RCC 7860 (cell line): ENCODE measurements around the gene LRRC28.
A peak's percentile ranks its signal among the peaks of the same experiment; 100 is the strongest.
"Not testable (repeated sequence)": the region's sequence is repeated elsewhere in the genome, so short reads cannot be mapped to it uniquely, and the experiment has no call there.

Experiments used
- DNase-seq: peaks from one replicate; pipeline ENCODE4 v3.0.0-alpha.2; 2015; ENCODE audit warnings: low spot score
- FAIRE-seq: peaks from 2 replicates; lab custom pipeline; 2012; peaks lifted over from hg19 to GRCh38; lab: Jason Lieb, UNC

Gene LRRC28

DNA sequence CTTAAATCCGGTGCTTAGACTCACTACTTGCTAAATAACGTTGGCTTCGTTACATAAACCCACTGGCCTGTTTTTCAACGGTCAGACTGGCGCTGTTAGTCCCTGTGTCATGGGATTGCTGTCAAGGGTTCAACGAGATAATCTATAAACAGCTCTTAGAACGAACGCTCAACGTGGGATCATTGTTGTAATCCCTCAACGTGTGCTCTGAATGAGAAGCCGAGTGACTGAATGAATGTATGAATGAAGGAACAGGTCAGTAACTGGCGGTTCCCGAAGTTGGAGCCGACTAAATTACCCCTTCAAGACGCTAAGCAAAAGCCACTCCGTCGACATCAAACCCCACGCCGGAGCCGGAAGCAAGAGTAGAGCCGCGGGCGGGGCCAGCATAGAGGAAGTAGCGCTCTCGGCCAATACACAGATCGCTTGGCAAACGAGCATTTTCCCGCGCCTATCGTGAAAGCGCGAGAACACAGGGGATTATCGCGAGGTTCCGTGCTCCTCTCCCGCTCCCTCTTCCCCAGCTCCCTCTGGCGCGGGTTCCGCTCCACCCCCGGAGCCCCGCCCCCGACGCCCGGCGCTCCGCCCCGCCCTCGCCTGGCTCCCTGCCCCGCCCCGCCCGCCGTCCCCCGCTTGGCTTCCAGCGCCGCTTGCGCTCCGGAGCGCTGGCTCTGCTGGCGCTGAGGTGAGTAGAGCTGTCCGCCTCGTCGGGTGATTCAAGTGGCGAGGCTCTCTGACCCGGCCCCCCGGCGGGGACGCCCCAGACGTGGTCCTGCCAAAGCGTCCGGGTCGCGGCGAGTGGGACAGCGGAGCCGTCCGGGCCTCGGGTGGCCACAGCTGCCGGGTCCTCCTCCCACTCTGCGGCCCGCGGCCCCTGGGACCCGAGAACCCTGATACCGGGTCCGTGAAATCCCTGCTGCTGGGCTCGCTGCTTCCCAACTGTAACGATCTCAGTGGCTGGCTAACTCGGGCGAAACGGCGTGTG is at the start of gene LRRC28:
TSS of gene LRRC28 (plus strand) at position 625 of the 985 bp plus-strand sequence. CDS start 4,477 bp downstream, outside the sequence.
- FAIRE-seq = peak; percentile 66

DNA sequence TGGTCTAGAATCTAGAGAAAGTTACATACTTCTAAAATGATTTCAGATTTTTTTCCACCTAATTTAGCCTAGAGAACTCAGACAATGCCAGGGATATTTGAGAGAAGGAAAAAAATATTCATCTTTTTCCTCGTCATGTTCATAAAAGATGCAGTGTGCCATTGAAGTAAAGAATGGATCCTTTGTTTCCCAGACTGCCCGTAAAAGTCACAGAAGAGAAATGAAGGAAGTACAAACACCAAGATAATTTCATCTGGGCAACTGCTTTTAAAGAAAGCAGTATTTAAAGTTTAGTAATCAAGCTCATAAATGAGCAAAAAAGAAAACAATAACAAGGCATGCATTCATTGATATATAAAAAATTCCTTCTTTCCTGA is 49.1 kb upstream of the LRRC28 start:
- no peak for FAIRE-seq

More for the DNA sequence above, at the start of gene LRRC28:
- peak; percentile 93 for DNase-seq

DNA sequence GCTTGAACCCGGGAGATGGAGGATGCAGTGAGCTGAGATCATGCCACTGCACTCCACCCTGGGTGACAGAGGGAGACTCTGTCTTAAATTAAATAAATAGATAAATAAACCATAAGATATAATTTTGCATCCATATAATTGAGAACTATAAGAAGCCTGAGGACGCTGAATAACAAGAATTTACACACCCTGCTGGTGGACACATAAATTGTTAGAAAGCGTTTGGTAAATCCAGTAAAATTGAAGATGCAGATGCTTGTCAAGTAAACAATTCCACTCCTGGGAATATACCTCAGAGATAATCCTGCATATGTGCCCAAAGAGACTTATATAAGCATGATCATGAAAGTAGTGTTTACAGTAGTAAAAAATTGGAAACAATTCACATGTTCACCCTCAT is 43.6 kb upstream of the LRRC28 start:
- DNase-seq (no peak), FAIRE-seq (no peak)

More for the DNA sequence above, 49.1 kb upstream of the LRRC28 start:
- DNase-seq = no peak

DNA sequence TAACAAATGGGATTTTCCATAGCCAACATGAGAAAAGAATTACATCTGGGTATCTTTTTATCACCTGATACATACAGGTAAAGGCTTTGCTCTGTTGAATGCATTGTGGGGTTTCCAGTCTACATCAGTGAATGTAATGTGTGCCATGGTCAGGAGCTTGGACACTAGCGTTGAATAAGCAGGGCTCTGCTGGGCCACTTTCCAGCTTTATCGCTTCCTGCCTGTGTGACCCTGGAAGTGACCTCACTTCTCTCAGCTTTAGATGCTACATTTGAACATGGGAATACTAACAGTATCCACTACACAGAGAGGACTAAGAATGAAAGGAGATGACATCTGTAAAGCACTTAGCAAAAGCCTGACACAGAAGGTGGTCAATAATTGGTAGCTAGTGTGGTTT is 42.0 kb upstream of the LRRC28 start:
- FAIRE-seq (no peak), DNase-seq (no peak)

DNA sequence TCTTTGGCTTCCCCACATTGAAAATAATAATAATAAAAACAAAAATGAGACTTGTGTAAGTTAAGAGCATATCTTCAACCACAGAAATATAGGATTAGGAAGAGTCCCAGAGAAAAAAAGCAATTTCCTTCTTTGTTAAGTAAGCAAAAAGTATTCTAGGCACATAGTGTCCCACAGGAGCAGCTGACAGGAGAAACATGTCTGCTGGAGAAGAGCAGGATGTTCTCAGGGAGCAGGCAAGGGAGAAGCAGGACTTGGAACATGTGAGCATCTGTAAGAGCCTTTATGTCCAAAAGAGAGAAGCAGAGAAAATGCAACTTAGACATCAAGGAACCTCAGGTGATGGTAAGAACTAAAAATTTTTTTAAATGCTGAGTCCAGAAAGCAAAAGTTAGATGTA is 40.9 kb upstream of the LRRC28 start:
- no peak for DNase-seq
- no peak for FAIRE-seq

DNA sequence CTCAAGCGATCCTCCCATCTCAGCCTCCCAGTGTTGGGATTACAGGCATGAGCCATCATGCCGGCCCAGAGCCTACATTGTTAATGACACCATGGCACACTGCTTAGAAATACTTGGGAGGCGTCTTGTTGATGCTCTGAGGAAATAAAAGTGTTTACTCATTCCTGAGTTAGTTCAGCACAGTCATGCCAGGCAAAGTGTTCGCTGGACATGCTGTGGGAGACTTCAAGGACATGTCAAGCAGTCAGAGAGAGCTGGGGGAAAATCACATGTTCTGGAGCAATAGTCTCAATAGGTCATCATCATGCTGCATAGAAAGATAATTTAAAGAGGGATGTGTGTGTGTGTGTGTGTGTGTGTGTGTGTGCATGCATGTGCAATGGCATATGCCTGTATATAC is 39.4 kb upstream of the LRRC28 start:
- FAIRE-seq = no peak

DNA sequence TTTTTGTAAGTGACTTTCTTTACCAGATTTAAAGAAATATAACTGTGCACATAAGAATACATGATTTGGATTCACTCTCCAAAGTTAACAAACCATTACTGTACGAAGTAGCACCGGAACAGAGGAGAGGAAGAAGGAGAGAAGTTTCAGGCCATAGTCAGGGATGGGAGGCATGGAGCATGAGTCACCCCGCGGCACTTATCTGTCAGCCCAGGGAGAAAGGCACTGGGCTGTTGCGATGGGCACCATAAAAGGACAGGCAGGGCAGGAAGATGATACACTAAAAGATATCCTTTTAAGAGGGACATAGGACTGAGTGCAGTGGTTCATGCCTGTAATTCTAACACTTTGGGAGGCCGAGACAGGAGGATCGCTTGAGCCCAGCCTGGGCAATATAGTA is 38.9 kb upstream of the LRRC28 start:
- DNase-seq (peak; percentile 79), FAIRE-seq (peak; percentile 85)

More for the DNA sequence above, 39.4 kb upstream of the LRRC28 start:
- peak; percentile 21 for DNase-seq

DNA sequence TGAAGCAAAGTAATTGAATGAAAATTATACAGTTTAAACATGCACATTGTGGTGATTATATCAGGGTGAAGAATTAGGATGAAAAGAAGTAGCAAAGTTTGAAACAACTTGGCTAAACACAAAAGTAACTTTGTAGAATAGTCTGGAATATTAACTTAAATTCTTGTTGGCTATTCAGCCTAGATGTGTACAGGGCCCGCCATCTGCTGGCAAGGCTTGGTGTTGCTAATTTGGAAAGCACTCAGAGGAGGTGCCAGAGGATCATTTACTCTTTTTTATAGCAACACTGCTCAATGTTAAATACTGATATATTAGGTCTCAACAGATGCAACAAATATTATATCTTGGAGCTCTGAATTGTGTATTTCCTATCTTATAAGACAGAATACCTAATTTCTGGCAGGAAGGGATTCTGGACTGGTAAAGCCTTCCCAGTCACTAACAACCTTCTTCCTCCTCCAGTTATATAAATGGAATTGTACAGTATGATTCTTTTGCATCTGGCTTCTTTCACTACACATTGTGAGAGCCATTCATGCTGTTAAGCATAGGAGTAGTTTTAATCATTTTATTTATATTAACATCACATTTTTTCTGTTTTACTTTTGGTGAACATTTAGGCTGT is 38.0 kb upstream of the LRRC28 start:
- FAIRE-seq (peak; percentile 81), DNase-seq (peak; percentile 47)

DNA sequence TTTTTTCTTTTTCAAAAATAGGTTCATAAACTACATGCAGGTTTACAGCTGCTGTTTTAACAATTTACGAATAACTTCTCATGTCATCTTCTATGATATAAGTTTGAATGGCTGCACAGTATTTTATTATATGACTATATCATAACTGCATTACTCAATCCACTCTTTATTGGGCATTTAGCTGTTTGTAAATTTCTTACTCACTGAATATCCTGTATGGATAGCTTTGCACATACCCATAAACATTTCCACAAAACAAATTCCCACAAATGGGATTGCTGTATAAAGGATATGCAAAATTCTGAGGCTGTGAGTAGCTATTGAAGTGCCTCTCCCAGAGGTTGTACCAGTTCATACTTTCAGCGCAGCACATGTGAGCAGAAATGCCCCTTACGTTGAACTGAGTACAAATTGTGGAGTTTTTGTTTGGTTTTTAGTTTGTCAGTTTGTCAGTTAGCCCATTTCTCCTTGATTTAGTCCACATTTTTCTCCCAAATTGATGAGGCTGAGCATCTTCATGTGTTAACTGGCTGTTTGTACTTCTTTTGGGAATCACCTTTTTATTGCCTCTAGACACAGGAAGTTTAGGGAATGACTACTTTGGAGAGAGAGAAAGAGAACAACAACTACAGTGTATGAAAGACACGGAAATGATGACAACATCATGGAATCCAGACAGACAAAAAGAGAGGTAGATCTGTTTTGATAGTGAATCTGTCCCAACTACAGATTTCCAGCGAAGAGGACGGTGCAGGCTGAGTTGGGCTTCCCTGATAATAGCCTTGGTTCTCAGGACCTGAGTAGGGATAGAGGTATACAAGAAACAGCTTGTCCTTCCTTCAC is 26.7 kb upstream of the LRRC28 start:
- no peak for FAIRE-seq
- no peak for DNase-seq

DNA sequence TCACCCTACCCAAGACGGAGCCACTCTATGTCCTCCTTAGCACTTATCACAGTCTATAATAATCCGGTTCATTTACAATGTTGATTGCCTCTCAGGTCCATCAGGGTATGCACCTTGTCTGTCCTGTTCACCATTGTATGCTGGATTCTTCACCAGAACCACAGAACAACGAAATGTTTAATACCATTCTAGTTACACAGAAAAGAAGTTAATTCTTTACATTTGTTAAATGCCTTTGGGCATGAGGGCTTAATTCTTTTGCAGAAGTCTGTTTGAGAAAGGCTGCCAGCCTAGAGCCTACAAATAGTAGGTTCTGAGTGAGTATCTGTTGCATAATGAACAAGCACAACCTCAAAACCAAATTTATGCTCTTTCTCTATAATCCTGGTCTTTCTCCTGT is 24.5 kb upstream of the LRRC28 start:
- DNase-seq (no peak), FAIRE-seq (no peak)

DNA sequence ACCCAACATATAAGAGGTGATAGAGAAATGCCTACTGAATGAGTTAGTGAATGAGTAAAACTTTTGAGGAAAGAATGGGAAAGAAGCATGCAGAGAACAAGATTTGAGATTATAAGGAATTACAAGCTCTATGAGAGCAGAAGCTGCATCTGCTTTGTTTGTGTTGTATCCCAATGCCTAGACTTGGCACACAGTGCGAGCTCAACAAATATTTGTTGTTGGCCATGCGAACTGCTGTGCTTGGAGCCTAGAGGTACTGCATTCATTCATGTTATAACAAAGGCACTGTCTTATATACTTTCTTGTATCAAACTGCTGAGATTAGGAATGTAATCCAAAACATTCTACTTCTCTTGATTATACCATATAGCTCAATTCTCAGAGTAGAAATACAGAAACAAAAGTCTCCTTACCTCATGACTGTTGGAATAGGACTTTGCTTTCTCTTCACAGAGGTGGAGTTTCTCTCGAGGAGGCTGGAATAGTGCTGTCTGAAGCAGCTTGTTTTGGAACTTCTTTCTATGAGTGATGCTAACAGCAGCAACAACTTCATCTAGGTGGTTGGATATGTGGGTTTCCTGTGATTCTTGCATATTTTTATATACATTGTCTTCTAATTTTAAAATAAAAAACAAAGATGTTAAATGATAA is 23.0 kb upstream of the LRRC28 start:
- no peak for FAIRE-seq

DNA sequence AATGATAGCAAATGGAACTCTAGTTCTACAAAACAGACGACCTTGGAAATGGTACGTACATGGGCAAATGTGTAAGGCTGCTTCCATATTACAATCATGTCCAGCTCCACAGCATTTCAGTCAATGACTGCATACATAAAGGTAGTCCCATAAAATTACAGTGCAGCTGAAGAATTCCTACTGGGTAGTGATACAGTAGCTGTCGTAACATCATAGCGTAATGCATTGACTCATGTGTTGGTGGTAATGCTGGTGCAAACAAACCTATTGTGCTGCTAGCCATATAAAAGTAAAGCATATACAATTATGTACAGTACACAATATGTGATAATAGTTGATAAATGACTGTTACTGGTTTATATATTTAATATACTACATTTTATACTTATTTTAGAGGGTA is 20.4 kb upstream of the LRRC28 start:
- DNase-seq = no peak
- FAIRE-seq = no peak

More for the DNA sequence above, 23.0 kb upstream of the LRRC28 start:
- no peak for DNase-seq

DNA sequence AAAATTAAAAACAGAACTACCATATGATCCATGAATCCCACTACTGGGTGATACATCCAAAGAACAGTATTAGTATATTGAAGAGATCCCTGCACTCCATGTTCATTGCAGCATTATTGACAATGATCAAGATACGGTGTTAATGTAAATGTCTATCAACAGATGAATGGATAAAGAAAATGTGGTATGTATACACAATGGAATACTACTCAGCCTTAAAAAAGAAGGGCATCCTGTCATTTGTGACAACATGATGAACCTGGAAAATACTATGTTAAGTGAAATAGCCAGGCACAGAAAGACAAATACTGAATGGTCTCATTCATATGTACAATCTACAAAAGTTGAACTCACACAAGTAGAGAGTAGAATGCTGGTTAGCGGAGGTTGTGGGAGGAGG is 18.5 kb upstream of the LRRC28 start:
- FAIRE-seq = no peak
- no peak for DNase-seq

DNA sequence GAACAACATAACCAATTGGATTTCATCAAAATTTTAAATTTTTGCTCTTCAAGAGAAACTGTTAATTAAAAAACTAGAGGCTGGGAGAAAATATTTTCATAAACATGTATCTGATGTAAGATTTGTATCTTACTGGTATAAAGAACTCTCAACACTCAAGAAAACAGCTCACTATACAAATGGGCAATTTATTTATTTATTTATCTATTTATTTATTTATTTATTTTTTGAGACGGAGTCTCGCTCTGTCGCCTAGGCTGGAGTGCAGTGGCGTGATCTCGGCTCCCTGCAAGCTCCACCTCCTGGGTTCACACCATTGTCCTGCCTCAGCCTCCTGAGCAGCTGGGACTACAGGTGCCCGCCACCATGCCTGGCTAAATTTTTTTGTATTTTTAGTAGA is 17.1 kb upstream of the LRRC28 start:
- FAIRE-seq, DNase-seq: not testable (repeated sequence)

DNA sequence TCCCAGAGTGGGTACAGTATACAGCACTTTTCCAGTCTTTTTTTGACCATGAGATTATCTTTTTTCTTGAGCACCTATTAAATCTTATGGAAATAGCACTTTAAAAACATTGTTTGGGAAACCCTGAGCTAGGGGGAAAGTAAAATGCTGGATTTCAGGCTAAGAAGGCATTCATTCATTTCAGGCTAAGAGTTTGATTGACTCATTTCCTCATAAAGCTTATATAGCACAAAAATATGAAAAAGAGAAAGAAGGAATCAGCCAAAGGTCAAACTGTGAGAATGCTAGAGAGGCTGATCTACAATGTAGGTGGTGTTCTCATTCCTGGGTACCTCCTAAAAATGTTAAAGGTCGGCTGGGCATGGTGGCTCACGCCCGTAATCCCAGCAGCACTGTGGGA is 12.4 kb upstream of the LRRC28 start:
- DNase-seq (no peak), FAIRE-seq (no peak)

DNA sequence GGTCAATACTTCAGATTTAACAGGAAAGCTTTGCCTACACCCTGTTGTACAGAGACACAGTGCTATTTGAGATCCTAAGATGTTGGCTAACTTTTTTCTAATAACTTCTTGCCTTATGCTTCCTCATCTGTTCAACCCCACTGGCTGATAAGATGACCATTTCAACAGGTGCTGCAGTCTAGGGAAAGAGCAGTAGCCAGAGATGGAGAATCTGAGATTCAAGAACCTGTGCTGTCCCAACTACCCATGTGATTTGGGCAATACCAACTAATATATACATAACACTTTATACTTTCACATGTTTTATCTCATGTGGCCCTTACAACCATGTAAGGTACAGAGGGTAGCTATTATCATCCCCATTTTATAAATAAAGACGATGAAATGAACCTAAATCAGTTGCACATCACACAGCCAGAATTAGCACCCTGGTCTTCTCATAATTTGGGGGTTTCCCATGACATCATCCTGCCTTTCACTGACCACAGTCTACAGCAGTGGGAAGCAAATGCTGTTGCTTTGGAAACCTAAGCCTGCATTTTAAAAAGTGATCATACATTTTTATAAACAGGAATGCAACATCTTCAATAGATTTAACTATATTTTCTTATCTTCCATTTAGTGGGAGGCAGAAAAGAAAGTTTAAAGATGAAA is 11.6 kb upstream of the LRRC28 start:
- FAIRE-seq (no peak), DNase-seq (no peak)

DNA sequence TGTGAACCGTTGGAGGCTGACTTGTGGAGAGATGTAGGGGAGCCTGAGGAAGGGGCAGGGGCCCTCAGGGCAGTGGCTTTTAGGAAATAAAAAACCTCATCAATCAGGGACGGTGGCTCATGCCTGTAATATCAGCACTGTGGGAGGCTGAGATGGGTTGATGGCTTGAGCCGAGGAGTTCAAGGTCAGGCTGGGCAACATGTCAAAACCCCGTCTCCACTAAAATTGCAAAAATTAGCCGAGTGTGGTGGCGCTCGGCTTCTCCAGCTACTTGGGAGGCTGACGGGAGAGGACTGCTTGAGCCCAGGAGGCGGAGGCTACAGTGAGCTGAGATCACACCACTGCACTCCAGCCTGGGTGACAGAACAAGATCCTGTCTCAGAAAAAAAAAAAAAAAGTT is 9.5 kb upstream of the LRRC28 start:
- DNase-seq (no peak), FAIRE-seq (no peak)

DNA sequence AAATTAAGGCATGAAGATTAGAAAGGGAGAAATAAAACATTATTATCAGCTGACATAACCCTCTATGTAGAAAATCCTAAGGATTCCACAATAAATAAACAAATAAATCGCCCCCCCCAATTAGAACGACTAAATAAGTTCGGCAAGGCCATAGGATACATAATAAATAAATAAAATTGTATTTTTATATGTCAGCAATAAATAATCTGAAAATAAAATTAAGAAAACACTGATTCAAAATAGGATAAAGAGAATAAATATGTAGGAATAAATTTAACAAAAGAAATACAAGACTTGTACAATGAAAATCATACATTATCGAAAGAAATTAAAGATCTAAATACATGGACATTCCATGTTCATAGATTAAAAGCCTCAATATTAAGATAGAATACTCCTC is 7.0 kb upstream of the LRRC28 start:
- no peak for FAIRE-seq
- no peak for DNase-seq

DNA sequence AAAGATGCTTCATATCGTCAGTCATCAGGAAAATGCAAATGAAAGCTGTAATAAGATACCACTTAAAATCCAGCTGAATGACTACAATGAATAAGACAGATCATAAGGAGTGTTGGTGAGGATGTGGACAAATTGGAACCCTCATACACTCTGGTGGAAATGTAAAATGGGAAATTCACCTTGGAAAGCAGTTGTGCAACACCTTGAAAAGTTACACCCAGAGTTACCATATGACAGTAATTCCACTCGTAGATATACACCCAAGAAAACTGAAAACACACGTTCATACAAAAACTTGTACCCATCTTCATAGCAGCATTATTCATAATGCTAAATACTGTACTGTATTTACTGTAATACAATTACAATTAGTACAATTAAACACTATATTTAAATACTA is 4.2 kb upstream of the LRRC28 start:
- FAIRE-seq (no peak), DNase-seq (no peak)
